ENCODE data around the gene RGS6. TPM values are rescaled to one million over a fixed set of nuclear protein-coding genes. Genes with fewer than 3 reads are reported as not detected.

RGS6 gene
- total RNA-seq, 1 donor, result not detected

- no peaks in the 10 kb centered on the region for H3K4me1 ChIP-seq (ENCODE audit: insufficient read depth, low read length)
- H3K27me3 ChIP-seq (ENCODE audit: insufficient read depth, low read length), result no peaks in the 10 kb centered on the region
- no peak for TF ChIP-seq CTCF (IDR thresholded peaks at IDR 0.05; ENCODE audit: extremely low read depth, low read depth, low read length)
- no peaks in the 10 kb centered on the region for H3K36me3 ChIP-seq (ENCODE audit: insufficient read depth, low read length)
- no peaks in the 10 kb centered on the region for H4K20me1 ChIP-seq (ENCODE audit: insufficient read depth, low read length)
- no peaks in the 10 kb centered on the region for H3K79me2 ChIP-seq (ENCODE audit: insufficient read depth, low read length)
- H3K4me3 ChIP-seq (ENCODE audit: insufficient read depth, low read length), result no peak overlapping the region
- no peak overlapping the region for H3K27ac ChIP-seq (ENCODE audit: low read depth, low read length)
- DNase-seq (ENCODE audit: insufficient read length, low spot score, missing footprints), result no peak
- H3K9me3 ChIP-seq (ENCODE audit: low read depth, low read length), result no peaks in the 10 kb centered on the region
- no peak overlapping the region for H2AFZ ChIP-seq (ENCODE audit: low read length)
- no peak overlapping the region for H3K4me2 ChIP-seq (ENCODE audit: insufficient read depth, low read length)
Observed at GRCh38 chr14:72527591-72527990, 595.4 kb downstream of the RGS6 start.

- Histone ChIP-seq H2AFZ (ENCODE audit: low read length) (no peak overlapping the region), H3K4me2 (ENCODE audit: insufficient read depth, low read length) (peak overlapping the region; percentile 4), H3K9me3 (ENCODE audit: low read depth, low read length) (peaks cover 2% of the 10 kb centered on the region), H4K20me1 (ENCODE audit: insufficient read depth, low read length) (no peaks in the 10 kb centered on the region), H3K36me3 (ENCODE audit: insufficient read depth, low read length) (no peaks in the 10 kb centered on the region), H3K79me2 (ENCODE audit: insufficient read depth, low read length) (no peaks in the 10 kb centered on the region), H3K27ac (ENCODE audit: low read depth, low read length) (no peak overlapping the region), H3K4me1 (ENCODE audit: insufficient read depth, low read length) (no peaks in the 10 kb centered on the region), H3K4me3 (ENCODE audit: insufficient read depth, low read length) (no peak overlapping the region), H3K27me3 (ENCODE audit: insufficient read depth, low read length) (no peaks in the 10 kb centered on the region)
- DNase-seq (ENCODE audit: insufficient read length, low spot score, missing footprints), result peak; percentile 41
- no peak for TF ChIP-seq CTCF (IDR thresholded peaks at IDR 0.05; ENCODE audit: extremely low read depth, low read depth, low read length)
Observed at GRCh38 chr14:72528059-72528862, 596.0 kb downstream of the RGS6 start.

GRCh38 chr14:72528863-72529175, 596.6 kb downstream of the RGS6 start:
- H2AFZ ChIP-seq (ENCODE audit: low read length), result no peak overlapping the region
- no peaks in the 10 kb centered on the region for H3K4me1 ChIP-seq (ENCODE audit: insufficient read depth, low read length)
- no peak overlapping the region for H3K27ac ChIP-seq (ENCODE audit: low read depth, low read length)
- H4K20me1 ChIP-seq (ENCODE audit: insufficient read depth, low read length), result no peaks in the 10 kb centered on the region
- no peaks in the 10 kb centered on the region for H3K79me2 ChIP-seq (ENCODE audit: insufficient read depth, low read length)
- no peak for DNase-seq (ENCODE audit: insufficient read length, low spot score, missing footprints)
- H3K4me3 ChIP-seq (ENCODE audit: insufficient read depth, low read length), result no peak overlapping the region
- no peaks in the 10 kb centered on the region for H3K36me3 ChIP-seq (ENCODE audit: insufficient read depth, low read length)
- H3K9me3 ChIP-seq (ENCODE audit: low read depth, low read length), result peaks cover 3% of the 10 kb centered on the region
- TF ChIP-seq CTCF (IDR thresholded peaks at IDR 0.05; ENCODE audit: extremely low read depth, low read depth, low read length), result no peak
- H3K27me3 ChIP-seq (ENCODE audit: insufficient read depth, low read length), result no peaks in the 10 kb centered on the region
- H3K4me2 ChIP-seq (ENCODE audit: insufficient read depth, low read length), result peak overlapping the region; percentile 4

- H3K4me2 ChIP-seq (ENCODE audit: insufficient read depth, low read length), result no peak overlapping the region
- peaks cover 3% of the 10 kb centered on the region for H3K9me3 ChIP-seq (ENCODE audit: low read depth, low read length)
- no peaks in the 10 kb centered on the region for H3K36me3 ChIP-seq (ENCODE audit: insufficient read depth, low read length)
- peaks cover 3% of the 10 kb centered on the region for H3K27me3 ChIP-seq (ENCODE audit: insufficient read depth, low read length)
- H2AFZ ChIP-seq (ENCODE audit: low read length), result no peak overlapping the region
- TF ChIP-seq CTCF (IDR thresholded peaks at IDR 0.05; ENCODE audit: extremely low read depth, low read depth, low read length), result no peak
- H3K27ac ChIP-seq (ENCODE audit: low read depth, low read length), result no peak overlapping the region
- H4K20me1 ChIP-seq (ENCODE audit: insufficient read depth, low read length), result no peaks in the 10 kb centered on the region
- no peaks in the 10 kb centered on the region for H3K4me1 ChIP-seq (ENCODE audit: insufficient read depth, low read length)
- no peak for DNase-seq (ENCODE audit: insufficient read length, low spot score, missing footprints)
- H3K79me2 ChIP-seq (ENCODE audit: insufficient read depth, low read length), result no peaks in the 10 kb centered on the region
- H3K4me3 ChIP-seq (ENCODE audit: insufficient read depth, low read length), result no peak overlapping the region
Observed at GRCh38 chr14:72532686-72533454, 600.6 kb downstream of the RGS6 start.

Data from osteoblast (primary cell).